SK-N-SH (cell line): ENCODE results near the gene PLA2G6. TPM values are rescaled to one million over a fixed set of nuclear protein-coding genes. Genes with fewer than 3 reads are reported as not detected.

Experiments used
- CTCF ChIA-PET: fragments of 300-600, 350-600 bp; formaldehyde crosslinking; extraction: SDS; loops from one replicate; lab custom pipeline; 2021; lab: Yijun Ruan, JAX
- POLR2A ChIA-PET: fragments of 350-600 bp; sonication (Branson Sonifier 250); formaldehyde crosslinking; extraction: SDS; loops from one replicate; lab custom pipeline; 2020; ENCODE audit warnings: antibody characterized with exemption, inconsistent platforms; lab: Yijun Ruan, JAX
- DNase-seq: peaks from one replicate; pipeline ENCODE4 v3.0.0; 2012
- H2AFZ ChIP-seq: fragments of 200-600 bp; sonication (generic); 2 replicates; pipeline ENCODE4 v1.8.1; 2016; ENCODE audit warnings: antibody characterized with exemption, mild to moderate bottlenecking, low read depth
- H3F3A ChIP-seq: fragments of 200-600 bp; sonication (generic); replicated peaks from 2 replicates; pipeline ENCODE3; 2016; ENCODE audit warnings: antibody characterized with exemption, mild to moderate bottlenecking; ENCODE audit not compliant: insufficient read depth
- H3K27ac ChIP-seq, 2 experiments: fragments of 200-500 bp in 1 of 2; fragments of 200-600 bp in 1 of 2; sonication (Bioruptor generic) in 1 of 2; sonication (generic), shearing (Covaris generic) in 1 of 2; 2 replicates each; pipeline versions ENCODE4 v1.5.1 to v1.6.1; 2014 to 2016; ENCODE audit warnings: low read depth in 2 of 2, inconsistent platforms in 1 of 2, low read length in 1 of 2, mild to moderate bottlenecking in 1 of 2, mixed read lengths in 1 of 2
- H3K27me3 ChIP-seq: fragments of 200-600 bp; sonication (generic), shearing (Covaris generic); 2 replicates; pipeline ENCODE4 v1.6.1; 2016; ENCODE audit warnings: mixed run types; ENCODE audit not compliant: insufficient read depth
- H3K36me3 ChIP-seq, 2 experiments: fragments of 200-500 bp in 1 of 2; fragments of 200-600 bp in 1 of 2; sonication (Bioruptor generic) in 1 of 2; sonication (generic) in 1 of 2; replicated peaks in 1 of 2; 2 replicates each; pipeline versions ENCODE3 to v1.5.1; 2014 to 2016; ENCODE audit warnings: low read length in 1 of 2, mild to moderate bottlenecking in 1 of 2; ENCODE audit not compliant: insufficient read depth in 2 of 2, control insufficient read depth in 1 of 2
- H3K4me1 ChIP-seq, 2 experiments: fragments of 200-500 bp in 1 of 2; fragments of 200-600 bp in 1 of 2; sonication (Bioruptor generic) in 1 of 2; sonication (generic), shearing (Covaris generic) in 1 of 2; 2 replicates each; pipeline versions ENCODE4 v1.5.1 to v1.6.1; 2014 to 2016; ENCODE audit warnings: low read depth in 1 of 2, low read length in 1 of 2, mixed run types in 1 of 2; ENCODE audit not compliant: insufficient read depth in 2 of 2, control insufficient read depth in 1 of 2
- H3K4me2 ChIP-seq: fragments of 200-600 bp; sonication (generic), shearing (Covaris generic); 2 replicates; pipeline ENCODE4 v1.6.1; 2017; ENCODE audit warnings: mixed run types
- H3K4me3 ChIP-seq, 2 experiments: fragments of 200-500 bp in 1 of 2; fragments of 200-600 bp in 1 of 2; sonication (Bioruptor generic) in 1 of 2; sonication (generic), shearing (Covaris generic) in 1 of 2; 2 replicates each; pipeline versions ENCODE4 v1.5.1 to v1.8.1; 2014 to 2016; ENCODE audit warnings: low read depth in 2 of 2, inconsistent platforms in 1 of 2, low read length in 1 of 2, mild to moderate bottlenecking in 1 of 2, mixed read lengths in 1 of 2, moderate library complexity in 1 of 2
- H3K79me2 ChIP-seq: fragments of 200-600 bp; sonication (generic); 2 replicates; pipeline ENCODE4 v1.8.1; 2017; ENCODE audit warnings: mild to moderate bottlenecking; ENCODE audit not compliant: insufficient read depth
- H3K9ac ChIP-seq: fragments of 200-600 bp; sonication (generic); 2 replicates; pipeline ENCODE4 v1.6.1; 2017; ENCODE audit warnings: mixed run types
- H3K9me2 ChIP-seq: fragments of 200-600 bp; sonication (generic); 2 replicates; pipeline ENCODE4 v1.6.1; 2017; ENCODE audit warnings: mixed run types
- H3K9me3 ChIP-seq: fragments of 200-600 bp; sonication (generic); 2 replicates; pipeline ENCODE4 v1.6.1; 2017; ENCODE audit warnings: mixed run types, mild to moderate bottlenecking, moderate library complexity
- H4K20me1 ChIP-seq: fragments of 200-600 bp; sonication (generic); 2 replicates; pipeline ENCODE4 v1.6.1; 2017; ENCODE audit warnings: mild to moderate bottlenecking, mixed run types; ENCODE audit not compliant: insufficient read depth
- CHD2 ChIP-seq: fragments of 150-350 bp; IDR thresholded peaks from 2 replicates; pipeline ENCODE4 v1.6.1; 2018; ENCODE audit warnings: low read length; ENCODE audit not compliant: partially characterized antibody
- ELF1 ChIP-seq: IDR thresholded peaks from 2 replicates; pipeline ENCODE4 v1.4.0; 2012
- EP300 ChIP-seq, 2 experiments: IDR thresholded peaks; 2 replicates each; pipeline versions ENCODE4 v1.4.0 to v1.6.1; 2012; ENCODE audit warnings: borderline replicate concordance in 1 of 2, low read depth in 1 of 2, low read length in 1 of 2
- EZH2phosphoT487 ChIP-seq: fragments of 200-600 bp; sonication (generic); IDR thresholded peaks from 2 replicates; pipeline ENCODE4 v1.6.1; 2017; ENCODE audit warnings: low read depth, mixed run types, mild to moderate bottlenecking, antibody characterized with exemption, moderate library complexity, borderline replicate concordance
- FOSL2 ChIP-seq: IDR thresholded peaks from 2 replicates; pipeline ENCODE4 v1.4.0; 2012; ENCODE audit warnings: low read depth, mild to moderate bottlenecking, moderate library complexity, borderline replicate concordance
- FOXM1 ChIP-seq: IDR thresholded peaks from 2 replicates; pipeline ENCODE4 v1.4.0; 2012; ENCODE audit warnings: low read depth, mild to moderate bottlenecking
- GATA2 ChIP-seq: sonication (generic); formaldehyde crosslinking; IDR thresholded peaks from 2 replicates; pipeline ENCODE4 v1.5.0; 2020; ENCODE audit warnings: mild to moderate bottlenecking, missing genetic modification reagents
- IRF3 ChIP-seq: fragments of 150-350 bp; IDR thresholded peaks from 2 replicates; pipeline ENCODE4 v1.6.1; 2016; ENCODE audit warnings: mild to moderate bottlenecking, low read depth, low read length
- JUND ChIP-seq: IDR thresholded peaks from 2 replicates; pipeline ENCODE4 v1.4.0; 2012
- MEF2A ChIP-seq: IDR thresholded peaks from 2 replicates; pipeline ENCODE4 v1.4.0; 2012; ENCODE audit warnings: low read depth, borderline replicate concordance
- MXI1 ChIP-seq: IDR thresholded peaks from 2 replicates; pipeline ENCODE4 v1.6.1; 2012; ENCODE audit warnings: mild to moderate bottlenecking, low read depth, low read length, improper control_type of control experiment
- REST ChIP-seq: IDR thresholded peaks from 2 replicates; pipeline ENCODE4 v1.6.1; 2012; ENCODE audit warnings: mild to moderate bottlenecking, low read depth, low read length, moderate library complexity
- RXRA ChIP-seq: IDR thresholded peaks from 2 replicates; pipeline ENCODE4 v1.4.0; 2012; ENCODE audit warnings: low read depth, mild to moderate bottlenecking, borderline replicate concordance
- TAF1 ChIP-seq: IDR thresholded peaks from 2 replicates; pipeline ENCODE4 v1.6.1; 2012; ENCODE audit warnings: low read depth, mild to moderate bottlenecking, low read length, moderate library complexity, borderline replicate concordance
- YY1 ChIP-seq: IDR thresholded peaks from 2 replicates; pipeline ENCODE4 v1.4.0; 2012; ENCODE audit warnings: low read depth, mild to moderate bottlenecking
- ZBTB33 ChIP-seq: IDR thresholded peaks from 2 replicates; pipeline ENCODE4 v1.4.0; 2012; ENCODE audit warnings: low read depth, borderline replicate concordance
- WGBS: methylation state at CpG from one replicate; pipeline ENCODE4 v1.1.6; 2017; ENCODE audit warnings: low lambda C conversion rate; 5-methylcytosine and 5-hydroxymethylcytosine counted together
- polyA plus RNA-seq, 3 experiments: library from polyadenylated mRNA; depleted of rRNA; stranded (reverse); fragments of >200 nt; gene quantifications; 2 replicates each; pipeline ENCODE4 v1.2.3, GENCODE V29; 2012

The PLA2G6 gene
- polyA plus RNA-seq, 1 of the 3 experiments (the other 2 are of a cell fraction), result 10.5 TPM

GRCh38 chr22:38131399-38131798 lies 50.2 kb downstream of the PLA2G6 start:
- ChIA-PET CTCF (no interaction called here), POLR2A (no interaction called here)
- H2AFZ ChIP-seq, result no peak overlapping the region
- DNase-seq, result no peak
- no peak overlapping the region for H3K4me3 ChIP-seq
- no peaks in the 10 kb centered on the region for H3K79me2 ChIP-seq
- TF ChIP-seq IRF3, result no peak
- TF ChIP-seq REST, result no peak
- TF ChIP-seq RXRA, result no peak
- no peak for TF ChIP-seq JUND
- TF ChIP-seq MXI1, result no peak
- no peak for TF ChIP-seq TAF1
- no peak for TF ChIP-seq YY1
- no peak for TF ChIP-seq GATA2 (CRISPR knock-in tag)
- TF ChIP-seq EZH2phosphoT487, result no peak
- no peak for TF ChIP-seq EP300 (IDR thresholded peaks at IDR 0.05; ENCODE audit: borderline replicate concordance in 1 of 2, low read depth in 1 of 2, low read length in 1 of 2)
- no peak for TF ChIP-seq CHD2
- no peak for TF ChIP-seq MEF2A
- no peak for TF ChIP-seq FOSL2
- TF ChIP-seq ZBTB33, result no peak
- no peak for TF ChIP-seq ELF1
- TF ChIP-seq FOXM1, result no peak
- H3K27ac ChIP-seq, result no peak overlapping the region
- no peak overlapping the region for H3K9ac ChIP-seq
- no peaks in the 10 kb centered on the region for H3K36me3 ChIP-seq
- no peaks in the 10 kb centered on the region for H3K9me3 ChIP-seq
- no peaks in the 10 kb centered on the region for H3K27me3 ChIP-seq
- no peaks in the 10 kb centered on the region for H3K9me2 ChIP-seq
- WGBS, result 40% methylated on average over 1 of the region's 2 CpGs
- H3K4me1 ChIP-seq, result no peaks in the 10 kb centered on the region
- H4K20me1 ChIP-seq, result no peaks in the 10 kb centered on the region
- H3F3A ChIP-seq, result no peaks in the 10 kb centered on the region
- no peak overlapping the region for H3K4me2 ChIP-seq
